PC-3 (cell line): ENCODE data around the gene PEX5L. TPM values are rescaled to one million over a fixed set of nuclear protein-coding genes. Genes with fewer than 3 reads are reported as not detected.

Experiments
- ATAC-seq: fragments of 200-7000 bp; cut with Tn5 transposase; 2 replicates; pipeline ENCODE4 v1.9.1; 2020; ENCODE audit warnings: mild to moderate bottlenecking, moderate library complexity
- BruUV-seq: library from RNA; stranded (reverse); fragments of 400-500 nt; replicated peaks from 2 replicates; lab custom pipeline; 2021; lab: Mats Ljungman, UMichigan
- CTCF ChIA-PET: fragments of 300-600 bp; sonication (Branson Sonifier 250); formaldehyde crosslinking; loops from one replicate; lab custom pipeline; 2022; ENCODE audit warnings: antibody characterized with exemption; lab: Charles Lee
- POLR2A ChIA-PET: fragments of 300-600 bp; sonication (Branson Sonifier 250); formaldehyde crosslinking; loops from one replicate; lab custom pipeline; 2022; ENCODE audit warnings: antibody characterized with exemption; ENCODE audit not compliant: unreplicated experiment; lab: Charles Lee
- DNase-seq: peaks from one replicate; pipeline ENCODE4 v3.0.0-alpha.2; 2015
- H2AFZ ChIP-seq: fragments of 300-600 bp; sonication (generic); 2 replicates; pipeline ENCODE4 v1.6.0; 2016; ENCODE audit warnings: antibody characterized with exemption, low read length
- H3F3A ChIP-seq: fragments of 300-600 bp; sonication (generic); one replicate; pipeline ENCODE4 v1.6.0; 2017; ENCODE audit warnings: antibody characterized with exemption, low read length, control low read depth, mild to moderate bottlenecking; ENCODE audit not compliant: unreplicated experiment
- H3K27ac ChIP-seq: fragments of 300-600 bp; sonication (generic); 2 replicates; pipeline ENCODE4 v1.5.1; 2016; ENCODE audit warnings: mild to moderate bottlenecking, low read length
- H3K27me3 ChIP-seq: fragments of 300-600 bp; sonication (generic); 2 replicates; pipeline ENCODE4 v1.6.1; 2016; ENCODE audit warnings: low read length, mixed read lengths
- H3K36me3 ChIP-seq: fragments of 300-600 bp; sonication (generic); 2 replicates; pipeline ENCODE4 v1.6.1; 2016; ENCODE audit warnings: low read depth, mixed run types, low read length, mixed read lengths
- H3K4me1 ChIP-seq: fragments of 300-600 bp; sonication (generic); 2 replicates; pipeline ENCODE4 v1.5.1; 2016; ENCODE audit warnings: low read length; ENCODE audit not compliant: insufficient read depth
- H3K4me2 ChIP-seq: fragments of 300-600 bp; sonication (generic); 2 replicates; pipeline ENCODE4 v1.6.0; 2016; ENCODE audit warnings: low read length
- H3K4me3 ChIP-seq: fragments of 300-600 bp; sonication (generic); 2 replicates; pipeline ENCODE4 v1.5.1; 2016; ENCODE audit warnings: mild to moderate bottlenecking, low read length, mixed read lengths
- H3K79me2 ChIP-seq: fragments of 300-600 bp; sonication (generic); 2 replicates; pipeline ENCODE4 v1.6.1; 2017; ENCODE audit warnings: low read length, mixed read lengths
- H3K9ac ChIP-seq: fragments of 300-600 bp; sonication (generic); 2 replicates; pipeline ENCODE4 v1.6.0; 2016; ENCODE audit warnings: mild to moderate bottlenecking, low read length
- H3K9me2 ChIP-seq: fragments of 300-600 bp; sonication (generic); replicated peaks from 2 replicates; pipeline ENCODE4 v1.6.1; 2016; ENCODE audit warnings: mixed run types, low read length, mixed read lengths
- H3K9me3 ChIP-seq: fragments of 300-600 bp; sonication (generic); 2 replicates; pipeline ENCODE4 v1.6.1; 2016; ENCODE audit warnings: low read length, mixed read lengths
- H4K20me1 ChIP-seq: fragments of 300-600 bp; sonication (generic); 2 replicates; pipeline ENCODE4 v1.6.1; 2016; ENCODE audit warnings: low read length, mixed read lengths
- EZH2 ChIP-seq: fragments of 300-600 bp; sonication (generic); IDR thresholded peaks from one replicate; pipeline ENCODE4 v1.6.1; 2017; ENCODE audit warnings: antibody characterized with exemption, mild to moderate bottlenecking, low read length; ENCODE audit not compliant: unreplicated experiment
- EZH2phosphoT487 ChIP-seq: fragments of 300-600 bp; sonication (generic); IDR thresholded peaks from 2 replicates; pipeline ENCODE4 v1.6.1; 2018; ENCODE audit warnings: mild to moderate bottlenecking, antibody characterized with exemption, low read length, borderline replicate concordance
- intact Hi-C: fragments of 100-400 bp; cut with micrococcal nuclease; formaldehyde crosslinking; loops from 2 replicates; pipeline ENCODE4 v1.9.0; 2023
- total RNA-seq: library from RNA; depleted of rRNA; stranded (reverse); fragments of >200 nt; gene quantifications from 2 replicates; pipeline ENCODE4 v1.2.3, GENCODE V29; 2014
- TF ChIP-seq, protein P1 (sequence below): fragments of 300-600 bp; sonication (generic); conservative IDR thresholded peaks from 2 replicates; pipeline ENCODE4 v1.5.1; 2017; ENCODE audit warnings: antibody characterized with exemption, low read depth, mild to moderate bottlenecking, low read length

The PEX5L gene
- total RNA-seq, 1 experiment from 2014 or later, result 0.69 TPM

DNA sequence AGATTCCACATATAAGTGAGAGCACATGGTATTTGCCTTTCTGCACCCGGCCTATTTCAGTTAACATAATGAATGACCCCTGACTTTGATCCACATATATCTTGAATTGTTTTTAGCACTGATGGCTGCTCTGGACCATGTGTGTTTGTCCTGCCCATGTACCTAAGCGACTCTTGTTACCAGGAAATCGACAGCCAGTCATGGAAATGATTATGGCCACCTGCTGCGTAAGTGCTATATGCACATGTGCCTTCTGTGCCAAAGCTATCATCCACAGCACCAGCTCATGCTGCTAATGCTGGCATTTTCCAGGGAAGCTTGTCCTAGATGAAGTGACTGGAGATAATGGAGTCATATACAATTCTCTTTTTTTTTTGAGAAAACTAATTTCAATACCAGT lies 103.7 kb downstream of the PEX5L start:
- H3K9ac ChIP-seq, result no peak overlapping the region
- no TSS peak for BruUV-seq
- CTCF ChIA-PET, result no interaction called here
- POLR2A ChIA-PET, result no interaction called here
- H4K20me1 ChIP-seq, result no peaks in the 10 kb centered on the region
- no peaks in the 10 kb centered on the region for H3K9me3 ChIP-seq
- H3K4me1 ChIP-seq, result no peaks in the 10 kb centered on the region
- H3K27me3 ChIP-seq, result no peaks in the 10 kb centered on the region
- H3K36me3 ChIP-seq, result no peaks in the 10 kb centered on the region
- DNase-seq (no peak), ATAC-seq (no peak)
- no peak overlapping the region for H3K4me3 ChIP-seq
- no peak overlapping the region for H2AFZ ChIP-seq
- no peaks in the 10 kb centered on the region for H3K79me2 ChIP-seq
- no peaks in the 10 kb centered on the region for H3F3A ChIP-seq
- no peak overlapping the region for H3K4me2 ChIP-seq
- TF ChIP-seq EZH2 (no peak), EZH2phosphoT487 (no peak)
- TF ChIP-seq, protein P1, sequence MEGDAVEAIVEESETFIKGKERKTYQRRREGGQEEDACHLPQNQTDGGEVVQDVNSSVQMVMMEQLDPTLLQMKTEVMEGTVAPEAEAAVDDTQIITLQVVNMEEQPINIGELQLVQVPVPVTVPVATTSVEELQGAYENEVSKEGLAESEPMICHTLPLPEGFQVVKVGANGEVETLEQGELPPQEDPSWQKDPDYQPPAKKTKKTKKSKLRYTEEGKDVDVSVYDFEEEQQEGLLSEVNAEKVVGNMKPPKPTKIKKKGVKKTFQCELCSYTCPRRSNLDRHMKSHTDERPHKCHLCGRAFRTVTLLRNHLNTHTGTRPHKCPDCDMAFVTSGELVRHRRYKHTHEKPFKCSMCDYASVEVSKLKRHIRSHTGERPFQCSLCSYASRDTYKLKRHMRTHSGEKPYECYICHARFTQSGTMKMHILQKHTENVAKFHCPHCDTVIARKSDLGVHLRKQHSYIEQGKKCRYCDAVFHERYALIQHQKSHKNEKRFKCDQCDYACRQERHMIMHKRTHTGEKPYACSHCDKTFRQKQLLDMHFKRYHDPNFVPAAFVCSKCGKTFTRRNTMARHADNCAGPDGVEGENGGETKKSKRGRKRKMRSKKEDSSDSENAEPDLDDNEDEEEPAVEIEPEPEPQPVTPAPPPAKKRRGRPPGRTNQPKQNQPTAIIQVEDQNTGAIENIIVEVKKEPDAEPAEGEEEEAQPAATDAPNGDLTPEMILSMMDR, result no peak
- intact Hi-C loops, result no loop called here
- H3K9me2 ChIP-seq, result no peaks in the 10 kb centered on the region
- H3K27ac ChIP-seq, result no peak overlapping the region

DNA sequence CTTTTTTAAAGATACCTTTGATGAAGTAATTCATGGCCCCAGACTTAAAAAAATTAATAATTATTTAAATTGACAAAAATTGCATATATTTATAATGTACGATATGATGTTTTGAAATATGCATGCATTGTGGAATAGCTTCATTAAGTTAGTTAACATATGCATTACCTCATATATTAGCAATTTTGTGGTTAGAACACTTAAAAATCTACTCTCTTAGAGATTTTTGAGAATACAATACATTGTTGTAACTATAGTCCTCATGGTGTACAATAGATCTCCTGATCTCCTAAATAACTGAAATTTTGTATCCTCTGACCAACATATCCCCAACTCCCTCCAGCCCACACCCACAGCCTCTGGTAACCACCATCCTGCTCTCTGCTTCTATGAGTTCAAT lies 104.1 kb downstream of the PEX5L start:
- TF ChIP-seq, protein P1, result no peak
- no peak for TF ChIP-seq EZH2
- TF ChIP-seq EZH2phosphoT487, result no peak
- H3K9ac ChIP-seq, result no peak overlapping the region
- no peaks in the 10 kb centered on the region for H3F3A ChIP-seq
- H2AFZ ChIP-seq, result no peak overlapping the region
- no peaks in the 10 kb centered on the region for H3K36me3 ChIP-seq
- BruUV-seq, result no TSS peak
- no peaks in the 10 kb centered on the region for H3K27me3 ChIP-seq
- ChIA-PET CTCF (no interaction called here), POLR2A (no interaction called here)
- H3K4me3 ChIP-seq, result no peak overlapping the region
- no peaks in the 10 kb centered on the region for H3K9me3 ChIP-seq
- H3K79me2 ChIP-seq, result no peaks in the 10 kb centered on the region
- DNase-seq (no peak), ATAC-seq (no peak)
- no peaks in the 10 kb centered on the region for H3K9me2 ChIP-seq
- H3K4me1 ChIP-seq, result no peaks in the 10 kb centered on the region
- H4K20me1 ChIP-seq, result no peaks in the 10 kb centered on the region
- H3K4me2 ChIP-seq, result no peak overlapping the region
- H3K27ac ChIP-seq, result no peak overlapping the region
- intact Hi-C loops, result no loop called here

DNA sequence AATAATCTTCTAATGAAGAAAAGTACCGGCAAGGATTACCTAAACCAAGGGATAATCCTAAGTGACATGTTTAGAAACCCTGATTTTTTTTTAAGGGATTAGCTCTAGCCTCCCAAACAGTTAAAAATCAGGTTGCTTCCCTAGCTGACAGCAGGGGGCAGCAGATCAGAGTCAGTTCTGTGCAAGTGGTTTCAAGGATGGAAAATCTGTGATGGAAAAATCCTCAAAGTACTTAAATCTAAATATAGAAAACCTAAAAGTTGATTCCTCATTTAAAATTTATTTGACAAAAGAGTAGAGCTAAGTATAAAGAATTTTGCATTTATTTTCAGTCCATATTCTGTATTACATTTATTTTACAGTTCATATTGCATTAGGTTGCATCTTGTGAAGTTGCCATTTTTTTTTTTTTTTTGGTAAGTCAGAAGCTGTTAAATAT lies 107.6 kb downstream of the PEX5L start:
- no TSS peak for BruUV-seq
- POLR2A ChIA-PET, result no interaction called here

More for the DNA sequence above, 107.6 kb downstream of the PEX5L start:
- CTCF ChIA-PET, result interaction anchor here (0.6 to 1.3 kb wide), 9 partner anchors 25 to 925 kb away, joined by 3 to 17 read pairs (median 3); no protein-coding TSS in a partner anchor
- TF ChIP-seq EZH2phosphoT487 (no peak), EZH2 (no peak)
- TF ChIP-seq, protein P1, result peak; percentile 92
- Histone ChIP-seq H2AFZ (no peak overlapping the region), H3K9me3 (no peaks in the 10 kb centered on the region), H3K36me3 (no peaks in the 10 kb centered on the region), H3K4me3 (no peak overlapping the region), H3K79me2 (no peaks in the 10 kb centered on the region), H4K20me1 (no peaks in the 10 kb centered on the region), H3K9me2 (no peaks in the 10 kb centered on the region), H3K9ac (no peak overlapping the region), H3K4me2 (no peak overlapping the region), H3K27me3 (no peaks in the 10 kb centered on the region), H3F3A (no peaks in the 10 kb centered on the region), H3K4me1 (no peaks in the 10 kb centered on the region), H3K27ac (no peak overlapping the region)
- DNase-seq, result peak; percentile 73
- intact Hi-C loops, result loop anchor here (1.0 to 5.0 kb wide), 5 partner anchors 117 to 666 kb away; no protein-coding TSS in a partner anchor
- peak; percentile 71 for ATAC-seq
